Skeletal muscle tissue (tissue), 4 donors: ENCODE results near the gene STAT5A. TPM values are rescaled to one million over a fixed set of nuclear protein-coding genes. Genes with fewer than 3 reads are reported as not detected.
"Not testable (repeated sequence)": the region's sequence is repeated elsewhere in the genome, so short reads cannot be mapped to it uniquely, and the experiment has no call there.

Source experiments
- H3K27ac ChIP-seq: one replicate; pipeline ENCODE4 v1.7.0; 2013; ENCODE audit warnings: mild to moderate bottlenecking, low read depth, low read length, inconsistent platforms
- H3K27me3 ChIP-seq, 3 donors: one replicate each; pipeline ENCODE4 v1.7.0; 2013; ENCODE audit warnings: low read length in 3 of 3; ENCODE audit not compliant: control insufficient read depth in 3 of 3, insufficient read depth in 3 of 3
- H3K36me3 ChIP-seq, 3 donors: one replicate each; pipeline ENCODE4 v1.7.0; 2013; ENCODE audit warnings: low read length in 3 of 3; ENCODE audit not compliant: control insufficient read depth in 3 of 3, insufficient read depth in 3 of 3
- H3K4me1 ChIP-seq, 3 donors: one replicate each; pipeline ENCODE4 v1.7.0; 2013; ENCODE audit warnings: low read length in 3 of 3, mild to moderate bottlenecking in 3 of 3; ENCODE audit not compliant: control insufficient read depth in 3 of 3, insufficient read depth in 3 of 3
- H3K4me3 ChIP-seq, 3 donors: one replicate each; pipeline ENCODE4 v1.7.0; 2013; ENCODE audit warnings: low read length in 3 of 3
- H3K9ac ChIP-seq, 3 donors: one replicate each; pipeline ENCODE4 v1.7.0; 2013; ENCODE audit warnings: low read length in 3 of 3, mild to moderate bottlenecking in 3 of 3, moderate library complexity in 2 of 3, low read depth in 1 of 3
- H3K9me3 ChIP-seq, 3 donors: one replicate each; pipeline ENCODE4 v1.7.0; 2013; ENCODE audit warnings: low read length in 3 of 3; ENCODE audit not compliant: control insufficient read depth in 3 of 3
- total RNA-seq: library from RNA; depleted of rRNA; stranded (reverse); fragments of >200 nt; gene quantifications from one replicate; pipeline ENCODE4 v1.2.3, GENCODE V29; 2014
- donor health status: Osteomylitis.

STAT5A gene
- total RNA-seq, 1 donor from 2014 or later = 18.3 TPM

GRCh38 chr17:42305031-42305330, 16.7 kb downstream of the STAT5A start:
- H3K27me3 ChIP-seq, H3K4me3 ChIP-seq, H3K9me3 ChIP-seq, H3K9ac ChIP-seq, H3K27ac ChIP-seq, H3K4me1 ChIP-seq: not testable (repeated sequence)
- peaks cover 51 to 67% (median 52%) of the 10 kb centered on the region in 3 donors for H3K36me3 ChIP-seq

- Histone ChIP-seq H3K9ac (no peak overlapping the region), H3K27me3 (no peaks in the 10 kb centered on the region), H3K4me3 (no peak overlapping the region), H3K27ac (no peak overlapping the region), H3K4me1 (peaks cover 3 to 10% (median 4%) of the 10 kb centered on the region in 3 donors), H3K36me3 (peaks cover 55 to 74% (median 55%) of the 10 kb centered on the region in 3 donors), H3K9me3 (no peaks in the 10 kb centered on the region)
Observed at GRCh38 chr17:42305543-42306384, 17.5 kb downstream of the STAT5A start.

GRCh38 chr17:42306385-42306667, 18.0 kb downstream of the STAT5A start:
- H3K9ac ChIP-seq = no peak overlapping the region
- no peak overlapping the region for H3K4me3 ChIP-seq
- no peaks in the 10 kb centered on the region for H3K9me3 ChIP-seq
- no peak overlapping the region for H3K27ac ChIP-seq
- peaks cover 49 to 74% (median 54%) of the 10 kb centered on the region in 3 donors for H3K36me3 ChIP-seq
- no peaks in the 10 kb centered on the region for H3K27me3 ChIP-seq
- H3K4me1 ChIP-seq = peaks cover 8 to 16% (median 10%) of the 10 kb centered on the region in 3 donors

- no peak overlapping the region for H3K9ac ChIP-seq
- no peaks in the 10 kb centered on the region for H3K9me3 ChIP-seq
- no peaks in the 10 kb centered on the region for H3K27me3 ChIP-seq
- no peak overlapping the region for H3K4me3 ChIP-seq
- no peak overlapping the region for H3K27ac ChIP-seq
- H3K4me1 ChIP-seq = peaks cover 19 to 26% (median 19%) of the 10 kb centered on the region in 3 donors
- H3K36me3 ChIP-seq = peaks cover 39 to 63% (median 43%) of the 10 kb centered on the region in 3 donors
Observed at GRCh38 chr17:42307362-42307927, 19.1 kb downstream of the STAT5A start.

GRCh38 chr17:42308446-42308845, 20.1 kb downstream of the STAT5A start:
- H3K27ac ChIP-seq = no peak overlapping the region
- no peak overlapping the region for H3K4me3 ChIP-seq
- H3K36me3 ChIP-seq = peaks cover 36 to 65% (median 42%) of the 10 kb centered on the region in 3 donors
- no peaks in the 10 kb centered on the region for H3K9me3 ChIP-seq
- H3K27me3 ChIP-seq = no peaks in the 10 kb centered on the region
- peaks cover 19 to 29% (median 22%) of the 10 kb centered on the region in 3 donors for H3K4me1 ChIP-seq
- H3K9ac ChIP-seq = no peak overlapping the region

GRCh38 chr17:42309142-42309541, 20.8 kb downstream of the STAT5A start:
- peaks cover 19 to 29% (median 25%) of the 10 kb centered on the region in 3 donors for H3K4me1 ChIP-seq
- no peak overlapping the region for H3K9ac ChIP-seq
- H3K27ac ChIP-seq = no peak overlapping the region
- no peak overlapping the region for H3K4me3 ChIP-seq
- H3K36me3 ChIP-seq = peaks cover 37 to 67% (median 42%) of the 10 kb centered on the region in 3 donors
- H3K27me3 ChIP-seq = no peaks in the 10 kb centered on the region
- no peaks in the 10 kb centered on the region for H3K9me3 ChIP-seq

- no peaks in the 10 kb centered on the region for H3K9me3 ChIP-seq
- H3K36me3 ChIP-seq = peaks cover 36 to 61% (median 41%) of the 10 kb centered on the region in 3 donors
- peak overlapping the region; percentile 81 for H3K27ac ChIP-seq
- H3K9ac ChIP-seq = peak overlapping the region in 2 of 3 donors; percentile 41 to 48
- no peaks in the 10 kb centered on the region for H3K27me3 ChIP-seq
- peaks cover 19 to 29% (median 25%) of the 10 kb centered on the region in 3 donors for H3K4me1 ChIP-seq
- no peak overlapping the region for H3K4me3 ChIP-seq
Observed at GRCh38 chr17:42309986-42310786, 21.9 kb downstream of the STAT5A start.

- peak overlapping the region; percentile 81 for H3K27ac ChIP-seq
- H3K36me3 ChIP-seq = peaks cover 42 to 64% (median 43%) of the 10 kb centered on the region in 3 donors
- peak overlapping the region; percentile 47 to 69 (median 48) for H3K9ac ChIP-seq
- no peak overlapping the region for H3K4me3 ChIP-seq
- no peaks in the 10 kb centered on the region for H3K9me3 ChIP-seq
- no peaks in the 10 kb centered on the region for H3K27me3 ChIP-seq
- H3K4me1 ChIP-seq = peaks cover 19 to 29% (median 25%) of the 10 kb centered on the region in 3 donors
Observed at GRCh38 chr17:42310787-42311215, 22.5 kb downstream of the STAT5A start.

GRCh38 chr17:42311240-42312034, 23.1 kb downstream of the STAT5A start:
- H3K4me3 ChIP-seq = peak overlapping the region in 1 of 3 donors; percentile 41
- H3K27me3 ChIP-seq = no peaks in the 10 kb centered on the region
- peak overlapping the region; percentile 81 for H3K27ac ChIP-seq
- H3K9ac ChIP-seq = peak overlapping the region; percentile 47 to 69 (median 55)
- H3K4me1 ChIP-seq = peaks cover 19 to 29% (median 25%) of the 10 kb centered on the region in 3 donors
- H3K36me3 ChIP-seq = peaks cover 44 to 63% (median 45%) of the 10 kb centered on the region in 3 donors
- H3K9me3 ChIP-seq = no peaks in the 10 kb centered on the region
